Gastroesophageal sphincter (tissue), 4 donors: ENCODE data around the gene PLA2R1. TPM values are rescaled to one million over a fixed set of nuclear protein-coding genes. Genes with fewer than 3 reads are reported as not detected.
A peak's percentile ranks its signal among the peaks of the same experiment; 100 is the strongest.
"Not testable (repeated sequence)": the region's sequence is repeated elsewhere in the genome, so short reads cannot be mapped to it uniquely, and the experiment has no call there.

Experiments used
- ATAC-seq: fragments of 150-250 bp; one replicate; pipeline ENCODE4 v1.9.1; 2016; ENCODE audit warnings: mild to moderate bottlenecking, moderate library complexity
- H3K27ac ChIP-seq, 4 donors: fragments of 200-600 bp; sonication (generic) in 3 of 4; 1 replicate in 3 of 4; 2 replicates in 1 of 4; pipeline ENCODE4 v1.5.1; 2016 to 2019
- H3K27me3 ChIP-seq: fragments of 200-600 bp; sonication (generic); one replicate; pipeline ENCODE4 v1.5.1; 2019
- H3K36me3 ChIP-seq, 2 donors: fragments of 200-600 bp; sonication (generic); one replicate each; pipeline ENCODE4 v1.5.1; 2019; ENCODE audit warnings: control low read depth in 1 of 2
- H3K4me1 ChIP-seq, 3 donors: fragments of 200-600 bp; sonication (generic); 1 replicate in 2 of 3; 2 replicates in 1 of 3; pipeline ENCODE4 v1.5.1; 2016 to 2019; ENCODE audit warnings: control low read depth in 2 of 3
- H3K4me3 ChIP-seq, 2 donors: fragments of 200-600 bp; sonication (generic); one replicate each; pipeline ENCODE4 v1.5.1; 2019; ENCODE audit warnings: mild to moderate bottlenecking in 1 of 2, moderate library complexity in 1 of 2
- H3K9me3 ChIP-seq, 3 donors: fragments of 200-600 bp; sonication (generic); one replicate each; pipeline ENCODE4 v1.5.1; 2017 to 2019; ENCODE audit warnings: control low read depth in 2 of 3
- EP300 ChIP-seq: sonication (generic); formaldehyde crosslinking; IDR thresholded peaks from one replicate; pipeline ENCODE4 v1.6.1; 2017; ENCODE audit warnings: antibody characterized with exemption, mild to moderate bottlenecking
- POLR2A ChIP-seq, 2 donors: fragments of 450-650 bp; IDR thresholded peaks; one replicate each; pipeline ENCODE4 v1.6.1; 2017; ENCODE audit warnings: antibody characterized with exemption in 2 of 2, mild to moderate bottlenecking in 2 of 2, moderate library complexity in 1 of 2
- POLR2AphosphoS5 ChIP-seq: sonication (generic); formaldehyde crosslinking; IDR thresholded peaks from one replicate; pipeline ENCODE4 v1.6.1; 2017; ENCODE audit warnings: antibody characterized with exemption
- WGBS, 2 donors: methylation state at CpG; one replicate each; pipeline ENCODE4 v1.1.5; 2018; ENCODE audit warnings: low coverage in 1 of 2; 5-methylcytosine and 5-hydroxymethylcytosine counted together
- total RNA-seq, 4 donors: library from RNA; depleted of rRNA; stranded (reverse); fragments of >200 nt; gene quantifications; one replicate each; pipeline ENCODE4 v1.1.0, GENCODE V29; 2016
- TF ChIP-seq, protein P1 (sequence below), 4 experiments: fragments of 200-600 bp in 2 of 4; fragments of 450-650 bp in 2 of 4; sonication (generic) in 1 of 4; IDR thresholded peaks; one replicate each; pipeline ENCODE4 v1.5.1; 2017 to 2019; ENCODE audit warnings: antibody characterized with exemption in 4 of 4, mild to moderate bottlenecking in 2 of 4, moderate library complexity in 2 of 4

PLA2R1 gene
- total RNA-seq, 4 donors from 2014 or later: 6.5 to 15.0 (median 8.0) TPM

DNA sequence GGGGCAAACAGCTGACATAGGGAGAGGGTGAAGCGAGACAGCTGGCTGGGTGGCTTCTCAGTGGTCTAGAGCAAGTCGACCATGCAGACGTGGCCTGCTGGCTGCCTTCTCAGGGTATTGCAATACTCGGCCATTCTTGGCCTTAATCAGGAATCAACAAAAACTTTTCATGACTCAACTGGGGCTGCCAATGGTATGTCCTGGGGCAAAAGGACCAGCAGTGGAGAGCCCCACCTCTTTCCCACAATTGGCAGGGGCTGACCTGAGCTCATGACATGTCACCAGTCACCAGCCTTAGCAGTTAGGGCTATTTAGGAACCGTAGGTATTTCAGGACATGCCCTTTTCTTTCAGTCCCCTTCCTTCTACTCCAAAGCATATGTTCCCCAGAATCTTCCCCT lies 19.1 kb downstream of the PLA2R1 start:
- Histone ChIP-seq H3K9me3 (no peaks in the 10 kb centered on the region), H3K4me3 (no peak overlapping the region), H3K4me1 (peaks cover 0 to 27% (median 0%) of the 10 kb centered on the region in 3 donors), H3K27me3 (no peaks in the 10 kb centered on the region), H3K27ac (no peak overlapping the region), H3K36me3 (peaks cover 0 to 16% of the 10 kb centered on the region in 2 donors)
- TF ChIP-seq POLR2AphosphoS5 (no peak), EP300 (no peak), POLR2A (IDR thresholded peaks at IDR 0.05) (no peak)
- TF ChIP-seq, protein P1, sequence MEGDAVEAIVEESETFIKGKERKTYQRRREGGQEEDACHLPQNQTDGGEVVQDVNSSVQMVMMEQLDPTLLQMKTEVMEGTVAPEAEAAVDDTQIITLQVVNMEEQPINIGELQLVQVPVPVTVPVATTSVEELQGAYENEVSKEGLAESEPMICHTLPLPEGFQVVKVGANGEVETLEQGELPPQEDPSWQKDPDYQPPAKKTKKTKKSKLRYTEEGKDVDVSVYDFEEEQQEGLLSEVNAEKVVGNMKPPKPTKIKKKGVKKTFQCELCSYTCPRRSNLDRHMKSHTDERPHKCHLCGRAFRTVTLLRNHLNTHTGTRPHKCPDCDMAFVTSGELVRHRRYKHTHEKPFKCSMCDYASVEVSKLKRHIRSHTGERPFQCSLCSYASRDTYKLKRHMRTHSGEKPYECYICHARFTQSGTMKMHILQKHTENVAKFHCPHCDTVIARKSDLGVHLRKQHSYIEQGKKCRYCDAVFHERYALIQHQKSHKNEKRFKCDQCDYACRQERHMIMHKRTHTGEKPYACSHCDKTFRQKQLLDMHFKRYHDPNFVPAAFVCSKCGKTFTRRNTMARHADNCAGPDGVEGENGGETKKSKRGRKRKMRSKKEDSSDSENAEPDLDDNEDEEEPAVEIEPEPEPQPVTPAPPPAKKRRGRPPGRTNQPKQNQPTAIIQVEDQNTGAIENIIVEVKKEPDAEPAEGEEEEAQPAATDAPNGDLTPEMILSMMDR (IDR thresholded peaks at IDR 0.05): no peak
- ATAC-seq: no peak
- WGBS, 2 donors: 67 to 90% methylated on average over 1 to 2 of the region's 5 CpGs

DNA sequence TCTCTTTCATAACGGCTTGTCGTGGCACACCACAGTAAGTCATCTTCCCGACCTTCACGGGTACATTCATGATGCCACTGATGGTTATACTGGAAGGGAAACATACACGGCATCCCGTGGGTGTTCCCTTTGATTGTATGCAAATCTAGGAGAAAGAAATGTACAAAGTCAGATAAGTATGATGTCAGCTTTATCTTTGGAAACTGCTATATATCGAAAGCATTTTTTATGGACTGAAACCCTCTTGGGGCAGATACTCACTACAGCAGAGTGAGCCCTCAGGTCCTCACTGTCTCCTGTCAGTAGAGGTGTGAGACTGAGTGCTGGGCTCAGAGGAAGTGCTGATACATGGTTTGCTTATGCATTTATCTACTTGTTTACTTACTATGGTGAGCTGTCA lies 20.4 kb downstream of the PLA2R1 start:
- 96 to 100% methylated on average over 4 to 7 of the region's 7 CpGs for WGBS, 2 donors
- peaks cover 0 to 27% (median 0%) of the 10 kb centered on the region in 3 donors for H3K4me1 ChIP-seq
- H3K4me3 ChIP-seq: no peak overlapping the region
- TF ChIP-seq POLR2A (IDR thresholded peaks at IDR 0.05) (no peak), EP300 (no peak), POLR2AphosphoS5 (no peak)
- TF ChIP-seq, protein P1 (IDR thresholded peaks at IDR 0.05): no peak
- no peaks in the 10 kb centered on the region for H3K9me3 ChIP-seq
- H3K36me3 ChIP-seq: peaks cover 0 to 16% of the 10 kb centered on the region in 2 donors
- H3K27ac ChIP-seq: no peak overlapping the region
- ATAC-seq: no peak
- H3K27me3 ChIP-seq: no peaks in the 10 kb centered on the region

DNA sequence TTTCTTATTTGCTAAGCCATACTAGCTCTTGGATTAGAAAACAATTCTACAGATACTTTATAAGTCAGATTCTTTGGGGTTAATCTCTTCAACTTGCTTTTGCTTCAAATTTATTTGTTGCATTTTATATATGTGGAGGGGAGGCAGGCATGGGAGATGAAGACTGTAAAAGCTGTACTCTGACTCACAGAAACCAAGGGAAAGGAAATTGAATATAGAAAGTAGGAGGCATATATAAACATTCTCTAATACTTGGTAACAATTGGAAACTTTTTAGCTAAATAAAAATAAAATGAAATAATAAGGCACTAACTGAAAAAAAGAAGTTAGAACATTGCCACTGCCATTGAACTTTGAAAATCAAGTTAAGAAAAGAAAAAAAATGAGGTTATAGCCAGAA lies 21.3 kb downstream of the PLA2R1 start:
- Histone ChIP-seq H3K36me3 (peaks cover 0 to 16% of the 10 kb centered on the region in 2 donors), H3K27me3 (no peaks in the 10 kb centered on the region), H3K27ac (no peak overlapping the region), H3K4me1 (peaks cover 0 to 27% (median 0%) of the 10 kb centered on the region in 3 donors), H3K4me3 (no peak overlapping the region), H3K9me3 (no peaks in the 10 kb centered on the region)
- ATAC-seq: no peak
- TF ChIP-seq EP300 (no peak), POLR2A (IDR thresholded peaks at IDR 0.05) (no peak), POLR2AphosphoS5 (no peak)
- TF ChIP-seq, protein P1 (IDR thresholded peaks at IDR 0.05): no peak

- no peaks in the 10 kb centered on the region for H3K9me3 ChIP-seq
- H3K36me3 ChIP-seq: peaks cover 0 to 12% of the 10 kb centered on the region in 2 donors
- peaks cover 0 to 27% (median 0%) of the 10 kb centered on the region in 3 donors for H3K4me1 ChIP-seq
- H3K27me3 ChIP-seq: no peaks in the 10 kb centered on the region
- no peak for ATAC-seq
- TF ChIP-seq, protein P1 (IDR thresholded peaks at IDR 0.05): no peak
- peak; percentile 55 for TF ChIP-seq POLR2AphosphoS5
- 58 to 72% methylated on average over 3 to 6 of the region's 6 CpGs for WGBS, 2 donors
- H3K4me3 ChIP-seq: no peak overlapping the region
- no peak overlapping the region for H3K27ac ChIP-seq
Observed at GRCh38 chr2:160039166-160039903, 23.1 kb downstream of the PLA2R1 start.

DNA sequence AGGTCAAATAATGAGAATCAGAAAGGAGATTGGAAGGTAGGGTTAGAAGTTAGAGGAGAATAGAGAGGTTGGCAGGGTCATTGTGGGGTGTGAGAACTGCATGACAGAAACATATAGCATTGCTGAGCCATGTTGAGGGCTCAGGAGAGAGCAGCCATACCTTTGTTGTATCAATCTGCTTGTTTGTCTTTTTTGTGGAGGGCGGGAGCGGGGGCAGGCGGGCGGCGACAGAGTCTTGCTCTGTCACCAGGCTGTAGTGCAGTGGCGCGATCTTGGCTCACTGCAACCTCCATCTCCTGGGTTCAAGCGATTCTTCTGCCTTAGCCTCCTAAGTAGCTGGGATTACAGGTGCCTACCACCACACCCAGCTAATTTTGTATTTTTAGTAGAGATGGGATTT lies 23.8 kb downstream of the PLA2R1 start:
- not testable (repeated sequence) for H3K4me3 ChIP-seq
- peaks cover 0 to 27% (median 0%) of the 10 kb centered on the region in 3 donors for H3K4me1 ChIP-seq

More for the DNA sequence above, 23.8 kb downstream of the PLA2R1 start:
- WGBS, 2 donors: 92 to 97% methylated on average over 2 to 5 of the region's 8 CpGs
- H3K27me3 ChIP-seq, H3K36me3 ChIP-seq, ATAC-seq, H3K27ac ChIP-seq, H3K9me3 ChIP-seq: not testable (repeated sequence)
